BE2C (cell line): Measurements from ENCODE around the gene MMUT.
A peak's percentile ranks its signal among the peaks of the same experiment; 100 is the strongest.
"Not testable (repeated sequence)": the region's sequence is repeated elsewhere in the genome, so short reads cannot be mapped to it uniquely, and the experiment has no call there.

Source experiments
- DNase-seq: peaks from one replicate; pipeline ENCODE4 v3.0.0-alpha.2; 2020
- H3K27me3 ChIP-seq: fragments of 250-450 bp; sonication (Bioruptor Pico); 2 replicates; pipeline ENCODE4 v1.5.1; 2020; ENCODE audit warnings: mild to moderate bottlenecking
- H3K36me3 ChIP-seq: fragments of 250-450 bp; sonication (Bioruptor Pico); 2 replicates; pipeline ENCODE4 v1.5.1; 2020; ENCODE audit warnings: mild to moderate bottlenecking
- H3K4me1 ChIP-seq: fragments of 250-450 bp; sonication (Bioruptor Pico); 2 replicates; pipeline ENCODE4 v1.5.1; 2020
- H3K4me3 ChIP-seq: 2 replicates; pipeline ENCODE4 v1.5.1; 2011; ENCODE audit warnings: low read depth, low read length
- H3K9me3 ChIP-seq: fragments of 250-450 bp; sonication (Bioruptor Pico); 2 replicates; pipeline ENCODE4 v1.5.1; 2020
- CTCF ChIP-seq: IDR thresholded peaks from 2 replicates; pipeline ENCODE4 v1.5.1; 2012; ENCODE audit warnings: mild to moderate bottlenecking, low read depth, low read length

The MMUT gene

GRCh38 chr6:49409951-49410542, 53.0 kb downstream of the MMUT start:
- DNase-seq, result peak; percentile 82
- peak; percentile 94 for TF ChIP-seq CTCF
- no peaks in the 10 kb centered on the region for H3K36me3 ChIP-seq
- H3K4me1 ChIP-seq, result no peaks in the 10 kb centered on the region
- H3K9me3 ChIP-seq, result no peaks in the 10 kb centered on the region
- H3K27me3 ChIP-seq, result no peaks in the 10 kb centered on the region
- peak overlapping the region; percentile 25; the same call in 1 of the 2 replicates for H3K4me3 ChIP-seq

GRCh38 chr6:49406250-49406970, 56.6 kb downstream of the MMUT start:
- Histone ChIP-seq H3K9me3 (no peaks in the 10 kb centered on the region), H3K36me3 (no peaks in the 10 kb centered on the region), H3K4me1 (no peaks in the 10 kb centered on the region), H3K27me3 (no peaks in the 10 kb centered on the region), H3K4me3 (no peak overlapping the region)
- DNase-seq, result no peak
- TF ChIP-seq CTCF, result no peak

DNA sequence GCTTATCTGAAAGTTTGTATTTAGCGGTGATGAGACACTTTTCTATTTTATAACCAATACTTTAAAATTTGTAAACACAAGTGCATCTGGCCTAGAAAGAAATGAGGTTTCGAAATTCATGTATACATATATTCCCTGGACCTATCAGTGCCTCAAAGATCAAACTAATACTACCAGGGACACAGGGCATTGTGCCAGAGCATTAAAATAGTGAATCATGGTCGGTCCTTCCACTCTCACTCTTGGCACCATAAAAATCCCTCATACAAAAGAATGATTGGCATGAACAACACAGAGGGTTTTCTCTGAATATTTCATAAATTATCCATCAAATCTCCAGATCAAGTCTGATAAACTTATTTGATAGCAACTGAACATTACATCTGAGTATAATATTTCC, 62.0 kb downstream of the MMUT start:
- Histone ChIP-seq H3K4me1 (no peaks in the 10 kb centered on the region), H3K9me3 (no peaks in the 10 kb centered on the region), H3K27me3 (no peaks in the 10 kb centered on the region), H3K4me3 (no peak overlapping the region), H3K36me3 (no peaks in the 10 kb centered on the region)
- no peak for TF ChIP-seq CTCF
- DNase-seq, result no peak

DNA sequence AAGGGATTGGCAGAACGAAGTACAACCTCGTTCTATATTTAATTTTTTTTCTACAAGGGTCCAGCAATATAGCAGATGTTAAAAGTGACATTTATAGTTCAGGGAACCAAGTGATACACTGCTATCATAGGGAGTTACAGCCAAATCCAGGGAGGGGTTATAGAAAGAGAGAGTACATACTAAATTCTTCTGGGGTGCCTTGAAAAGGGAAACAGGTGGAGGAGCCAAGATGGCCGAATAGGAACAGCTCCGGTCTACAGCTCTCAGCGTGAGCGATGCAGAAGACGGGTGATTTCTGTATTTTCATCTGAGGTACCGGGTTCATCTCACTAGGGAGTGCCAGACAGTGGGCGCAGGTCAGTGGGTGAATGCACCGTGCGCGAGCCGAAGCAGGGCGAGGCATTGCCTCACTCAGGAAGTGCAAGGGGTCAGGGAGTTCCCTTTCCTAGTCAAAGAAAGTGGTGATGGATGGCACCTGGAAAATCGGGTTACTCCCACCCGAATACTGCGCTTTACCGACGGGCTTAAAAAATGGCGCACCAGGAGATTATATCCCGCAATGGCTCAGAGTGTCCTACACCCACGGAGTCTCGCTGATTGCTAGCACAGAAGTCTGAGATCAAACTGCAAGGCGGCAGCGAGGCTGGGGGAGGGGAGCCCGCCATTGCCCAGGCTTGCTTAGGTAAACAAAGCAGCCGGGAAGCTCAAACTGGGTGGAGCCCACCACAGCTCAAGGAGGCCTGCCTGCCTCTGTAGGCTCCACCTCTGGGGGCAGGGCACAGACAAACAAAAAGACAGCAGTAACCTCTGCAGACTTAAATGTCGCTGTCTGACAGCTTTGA, 76.2 kb downstream of the MMUT start:
- not testable (repeated sequence) for H3K4me1 ChIP-seq, H3K27me3 ChIP-seq, H3K9me3 ChIP-seq, H3K4me3 ChIP-seq, DNase-seq, H3K36me3 ChIP-seq

GRCh38 chr6:49384904-49385303, 78.1 kb downstream of the MMUT start:
- Histone ChIP-seq H3K4me3 (no peak overlapping the region), H3K36me3 (no peaks in the 10 kb centered on the region), H3K4me1 (no peaks in the 10 kb centered on the region; the same call in 1 of the 2 replicates), H3K9me3 (no peaks in the 10 kb centered on the region; the same call in 1 of the 2 replicates), H3K27me3 (no peaks in the 10 kb centered on the region)
- no peak for DNase-seq
- TF ChIP-seq CTCF, result no peak
